ENCODE measurements around the gene CIPC.

The CIPC gene

GRCh38 chr14:77157740-77158139 is 59.7 kb downstream of the CIPC start:
- peak in 1 of 2 experiments; percentile 42 for DNase-seq

GRCh38 chr14:77158175-77158881 is 60.3 kb downstream of the CIPC start:
- peak; percentile 66 to 76 for DNase-seq

GRCh38 chr14:77158882-77159255 is 60.8 kb downstream of the CIPC start:
- peak; percentile 20 to 41 for DNase-seq

GRCh38 chr14:77161011-77161410 is 63.0 kb downstream of the CIPC start:
- DNase-seq = no peak

Data from NCI-H2081 (cell line).